GM23338 (cell line): ENCODE measurements around the gene ZBTB20. TPM values are rescaled to one million over a fixed set of nuclear protein-coding genes. Genes with fewer than 3 reads are reported as not detected.

Experiments used
- ATAC-seq: fragments of 200-7000 bp; cut with Tn5 transposase; 3 replicates; pipeline ENCODE4 v1.9.1; 2020
- DNase-seq: peaks from one replicate; pipeline ENCODE4 v3.0.0-alpha.2; 2015; ENCODE audit warnings: low spot score
- H2AFZ ChIP-seq: fragments of 200-600 bp; sonication (generic); 2 replicates; pipeline ENCODE4 v1.8.0; 2016; ENCODE audit warnings: antibody characterized with exemption, mild to moderate bottlenecking, moderate library complexity
- H3F3A ChIP-seq: fragments of 200-600 bp; sonication (generic); replicated peaks from 2 replicates; pipeline ENCODE4 v1.8.0; 2017; ENCODE audit warnings: antibody characterized with exemption, mixed run types, low read depth
- H3K27ac ChIP-seq: fragments of 200-600 bp; sonication (generic); 2 replicates; pipeline ENCODE4 v1.6.1; 2016; ENCODE audit warnings: low read depth
- H3K27me3 ChIP-seq: fragments of 200-600 bp; sonication (generic); 2 replicates; pipeline ENCODE4 v1.8.0; 2016; ENCODE audit warnings: mild to moderate bottlenecking, mixed run types, moderate library complexity; ENCODE audit not compliant: insufficient read depth
- H3K36me3 ChIP-seq: fragments of 200-600 bp; sonication (generic); 2 replicates; pipeline ENCODE4 v1.8.0; 2016; ENCODE audit warnings: mild to moderate bottlenecking; ENCODE audit not compliant: insufficient read depth
- H3K4me1 ChIP-seq: fragments of 200-600 bp; sonication (generic); 2 replicates; pipeline ENCODE4 v1.8.0; 2016; ENCODE audit warnings: mild to moderate bottlenecking, moderate library complexity; ENCODE audit not compliant: insufficient read depth
- H3K4me2 ChIP-seq: fragments of 200-600 bp; sonication (generic); 2 replicates; pipeline ENCODE4 v1.7.1; 2017; ENCODE audit warnings: mixed run types
- H3K4me3 ChIP-seq: fragments of 200-600 bp; sonication (generic); 2 replicates; pipeline ENCODE4 v1.6.1; 2016; ENCODE audit warnings: mixed run types
- H3K79me2 ChIP-seq: fragments of 200-600 bp; sonication (generic); replicated peaks from 2 replicates; pipeline ENCODE4 v1.8.0; 2017; ENCODE audit warnings: mild to moderate bottlenecking; ENCODE audit not compliant: insufficient read depth
- H3K9me2 ChIP-seq: fragments of 200-600 bp; sonication (generic); 2 replicates; pipeline ENCODE4 v1.8.0; 2017; ENCODE audit not compliant: insufficient read depth
- H4K20me1 ChIP-seq: fragments of 200-600 bp; sonication (generic); replicated peaks from 2 replicates; pipeline ENCODE4 v1.8.0; 2017; ENCODE audit warnings: mild to moderate bottlenecking; ENCODE audit not compliant: insufficient read depth
- H3K27ac Mint-ChIP-seq: 2 replicates; pipeline ENCODE4 v1.8.0; 2020; ENCODE audit warnings: inconsistent platforms, mild to moderate bottlenecking, moderate library complexity, mixed read lengths
- H3K27me3 Mint-ChIP-seq: 3 replicates; pipeline ENCODE4 v1.8.0; 2022; ENCODE audit warnings: low read depth, mild to moderate bottlenecking, moderate library complexity, mixed read lengths, inconsistent platforms; ENCODE audit not compliant: insufficient read depth, poor library complexity
- H3K36me3 Mint-ChIP-seq: 3 replicates; pipeline ENCODE4 v1.8.0; 2021; ENCODE audit warnings: low read depth, mild to moderate bottlenecking, inconsistent platforms, moderate library complexity, mixed read lengths
- H3K4me1 Mint-ChIP-seq: 3 replicates; pipeline ENCODE4 v1.8.0; 2020; ENCODE audit warnings: mild to moderate bottlenecking, inconsistent platforms, mixed read lengths
- H3K4me3 Mint-ChIP-seq: 3 replicates; pipeline ENCODE4 v1.8.0; 2021; ENCODE audit warnings: moderate library complexity, mild to moderate bottlenecking, inconsistent platforms, mixed read lengths
- H3K9me3 Mint-ChIP-seq: 3 replicates; pipeline ENCODE4 v1.8.0; 2020; ENCODE audit warnings: moderate library complexity, mild to moderate bottlenecking, inconsistent platforms, mixed read lengths
- CREB1 ChIP-seq: fragments of 250-450 bp; sonication (Bioruptor Pico); IDR thresholded peaks from 2 replicates; pipeline ENCODE4 v1.5.0; 2020; ENCODE audit warnings: low read depth, mild to moderate bottlenecking, moderate library complexity
- CTCF ChIP-seq, 2 experiments: fragments of 200-600 bp in 1 of 2; sonication (generic) in 1 of 2; conservative IDR thresholded peaks; 2 replicates each; pipeline versions ENCODE4 v1.5.1 to v1.6.1; 2016 to 2017; ENCODE audit warnings: antibody characterized with exemption in 2 of 2, low read depth in 2 of 2, mild to moderate bottlenecking in 2 of 2, moderate library complexity in 1 of 2
- ETS1 ChIP-seq: IDR thresholded peaks from 2 replicates; pipeline ENCODE4 v1.6.1; 2016; ENCODE audit warnings: antibody characterized with exemption
- EZH2 ChIP-seq: fragments of 200-600 bp; sonication (generic); IDR thresholded peaks from one replicate; pipeline ENCODE4 v1.8.0; 2017; ENCODE audit warnings: antibody characterized with exemption, mild to moderate bottlenecking, low read depth; ENCODE audit not compliant: unreplicated experiment
- EZH2phosphoT487 ChIP-seq: fragments of 200-600 bp; sonication (generic); IDR thresholded peaks from one replicate; pipeline ENCODE4 v1.8.1; 2018; ENCODE audit warnings: antibody characterized with exemption; ENCODE audit not compliant: unreplicated experiment
- JUNB ChIP-seq: IDR thresholded peaks from one replicate; pipeline ENCODE4 v1.6.1; 2016; ENCODE audit warnings: antibody characterized with exemption; ENCODE audit not compliant: unreplicated experiment
- NANOG ChIP-seq: IDR thresholded peaks from 2 replicates; pipeline ENCODE4 v1.6.1; 2016; ENCODE audit warnings: antibody characterized with exemption, borderline replicate concordance
- POLR2AphosphoS5 ChIP-seq: IDR thresholded peaks from 2 replicates; pipeline ENCODE4 v1.6.1; 2016; ENCODE audit warnings: antibody characterized with exemption, low read depth
- REST ChIP-seq: IDR thresholded peaks from one replicate; pipeline ENCODE4 v1.6.1; 2018; ENCODE audit warnings: antibody characterized with exemption; ENCODE audit not compliant: unreplicated experiment
- STAT1 ChIP-seq: IDR thresholded peaks from one replicate; pipeline ENCODE4 v1.6.1; 2016; ENCODE audit warnings: antibody characterized with exemption; ENCODE audit not compliant: unreplicated experiment
- ZNF114 ChIP-seq: fragments of 250-450 bp; sonication (Bioruptor Pico); IDR thresholded peaks from 2 replicates; pipeline ENCODE4 v1.5.0; 2020; ENCODE audit warnings: mild to moderate bottlenecking, moderate library complexity
- ZNF331 ChIP-seq: fragments of 250-450 bp; sonication (Bioruptor Pico); IDR thresholded peaks from 2 replicates; pipeline ENCODE4 v1.5.0; 2020; ENCODE audit warnings: low read depth, mild to moderate bottlenecking, moderate library complexity
- ZNF462 ChIP-seq: fragments of 250-450 bp; sonication (Bioruptor Pico); IDR thresholded peaks from 2 replicates; pipeline ENCODE4 v1.5.0; 2020; ENCODE audit warnings: mild to moderate bottlenecking, moderate library complexity
- polyA plus RNA-seq: library from polyadenylated mRNA; unstranded; fragments of >200 nt; fragmentation: Nextera tagmentation; extraction: Ambion mirVana; gene quantifications from 2 replicates; pipeline ENCODE4 v1.2.1, GENCODE V29; 2016
- total RNA-seq: library from RNA; depleted of rRNA; stranded (reverse); fragments of >200 nt; shearing (Covaris generic); gene quantifications from 2 replicates; pipeline ENCODE4 v1.2.3, GENCODE V29; 2014

Gene ZBTB20
- total and polyA plus RNA-seq, 2 experiments from 2014 or later: 2.0 to 3.3 TPM

GRCh38 chr3:114994554-114995341 is 152.3 kb downstream of the ZBTB20 start:
- Histone ChIP-seq H3K9me2 (no peaks in the 10 kb centered on the region), H3K4me1 (no peaks in the 10 kb centered on the region), H4K20me1 (no peaks in the 10 kb centered on the region), H2AFZ (no peak overlapping the region), H3K79me2 (no peaks in the 10 kb centered on the region), H3K36me3 (no peaks in the 10 kb centered on the region), H3K27ac (no peak overlapping the region), H3K4me3 (no peak overlapping the region), H3K27me3 (no peaks in the 10 kb centered on the region), H3K4me2 (no peak overlapping the region), H3F3A (no peaks in the 10 kb centered on the region)
- no peak for ATAC-seq
- H3K4me1 Mint-ChIP-seq: no peaks in the 10 kb centered on the region
- no peaks in the 10 kb centered on the region for H3K36me3 Mint-ChIP-seq
- no peak overlapping the region for H3K4me3 Mint-ChIP-seq
- DNase-seq: no peak
- no peaks in the 10 kb centered on the region for H3K27me3 Mint-ChIP-seq
- TF ChIP-seq ZNF114: no peak
- no peak for TF ChIP-seq JUNB
- TF ChIP-seq ETS1: no peak
- no peak for TF ChIP-seq NANOG
- no peak for TF ChIP-seq CREB1 (CRISPR knock-in tag)
- TF ChIP-seq REST: no peak
- no peak for TF ChIP-seq EZH2
- TF ChIP-seq ZNF462: no peak
- TF ChIP-seq POLR2AphosphoS5: no peak
- no peak for TF ChIP-seq CTCF (conservative IDR thresholded peaks at IDR 0.05; ENCODE audit: low read depth in 2 of 2)
- no peak for TF ChIP-seq EZH2phosphoT487
- TF ChIP-seq ZNF331 (CRISPR knock-in tag): no peak
- no peak for TF ChIP-seq STAT1
- H3K27ac Mint-ChIP-seq: no peak overlapping the region
- no peaks in the 10 kb centered on the region for H3K9me3 Mint-ChIP-seq
